Measurements from ENCODE around the gene MED8. TPM values are rescaled to one million over a fixed set of nuclear protein-coding genes. Genes with fewer than 3 reads are reported as not detected.
A peak's percentile ranks its signal among the peaks of the same experiment; 100 is the strongest.

MED8 gene
- total and polyA plus RNA-seq, 2 of the 4 experiments (the other 2 are of a cell fraction): 61.1 to 120 TPM

DNA sequence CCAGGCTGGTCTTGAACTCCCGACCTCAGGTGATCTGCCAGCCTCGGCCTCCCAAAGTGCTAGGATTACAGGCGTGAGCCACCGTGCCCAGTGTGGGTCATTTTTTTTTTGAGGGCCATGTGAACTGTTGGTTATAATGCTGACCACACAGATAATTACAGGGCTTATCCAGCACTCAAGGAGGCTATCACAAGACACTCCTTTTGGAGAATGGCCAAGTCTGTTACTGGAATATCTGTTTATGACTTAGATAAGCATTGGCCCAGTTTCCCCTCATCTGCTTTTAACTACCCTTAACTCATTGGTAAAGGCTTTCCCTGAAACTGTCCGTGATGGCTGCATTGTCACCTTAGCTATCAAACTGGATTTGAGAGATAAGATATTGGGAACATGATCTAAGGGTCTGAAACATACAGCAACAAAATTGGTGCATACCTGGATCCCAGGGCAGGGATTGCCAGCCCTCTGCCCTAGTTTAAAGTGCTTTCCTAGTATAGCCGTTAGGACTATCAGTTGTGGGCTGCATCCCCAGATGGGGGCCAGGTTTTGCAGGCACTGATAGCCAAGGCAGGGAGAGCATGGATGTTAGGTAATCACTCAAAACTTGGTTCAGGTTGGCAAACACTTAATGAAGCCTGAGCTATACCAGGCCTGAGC is 15.7 kb upstream of the MED8 start:
- Histone ChIP-seq H3K4me3 (ENCODE audit: insufficient read depth, low read depth, low read length) (no peak overlapping the region), H2BK20ac (ENCODE audit: low read depth, low read length) (no peak overlapping the region), H2AK5ac (ENCODE audit: low read depth, low read length) (no peak overlapping the region), H2AK9ac (replicated peaks; ENCODE audit: low read depth, low read length, poor library complexity) (no peak overlapping the region), H3K4me1 (ENCODE audit: control insufficient read depth, insufficient read depth, low read length) (peaks cover 4% of the 10 kb centered on the region; the same call in 1 of the 2 replicates), H2BK5ac (ENCODE audit: low read depth, low read length, poor library complexity, severe bottlenecking) (no peak overlapping the region), H3K4me2 (ENCODE audit: low read depth, low read length) (no peak overlapping the region; the same call in 1 of the 2 replicates), H3K56ac (ENCODE audit: extremely low read depth, insufficient read depth, low read length) (no peak overlapping the region), H2BK15ac (ENCODE audit: low read depth, low read length) (no peak overlapping the region), H2AFZ (replicated peaks; ENCODE audit: low read length, poor library complexity) (no peak overlapping the region), H2BK120ac (ENCODE audit: low read depth, low read length) (no peak overlapping the region), H3K36me3 (ENCODE audit: control insufficient read depth, insufficient read depth, low read length) (peaks cover 39% of the 10 kb centered on the region), H3K9ac (ENCODE audit: low read depth, low read length) (no peak overlapping the region), H3K27ac (ENCODE audit: insufficient read depth, low read length) (peak overlapping the region; percentile 44; the same call in 1 of the 2 replicates), H3K18ac (ENCODE audit: low read depth, low read length) (no peak overlapping the region), H3K9me3 (ENCODE audit: control insufficient read depth, insufficient read depth, low read length) (no peaks in the 10 kb centered on the region), H3K9me1 (ENCODE audit: insufficient read depth, low read length) (peaks cover 8% of the 10 kb centered on the region; the same call in 1 of the 2 replicates), H4K20me1 (ENCODE audit: insufficient read depth, low read length) (no peaks in the 10 kb centered on the region), H3K4ac (ENCODE audit: low read depth, low read length) (no peak overlapping the region), H3K79me1 (ENCODE audit: low read depth in 1 of 2, low read length in 2 of 2) (peaks cover 22 to 34% of the 10 kb centered on the region in 2 experiments), H4K91ac (ENCODE audit: insufficient read depth, low read depth, low read length) (no peak overlapping the region), H4K5ac (ENCODE audit: low read depth, low read length) (0 out of 2 replicates have a peak overlapping the region, but pooled peaks have one; percentile 13), H4K8ac (ENCODE audit: low read depth in 2 of 2, low read length in 2 of 2) (no peak overlapping the region), H3K23ac (ENCODE audit: low read depth, low read length) (no peak overlapping the region), H3K14ac (replicated peaks; ENCODE audit: low read depth, low read length) (no peak overlapping the region), H3K27me3 (ENCODE audit: control insufficient read depth, insufficient read depth, low read length) (no peaks in the 10 kb centered on the region)
- no TSS peak for BruUV-seq (replicated peaks)
- 88% methylated on average over 1 of the region's 6 CpGs; no CpG with 5 or more reads in 1 of the 2 experiments for WGBS, 2 experiments (ENCODE audit: extremely low coverage in 2 of 2, insufficient read length in 1 of 2)
- TF ChIP-seq CEBPB (IDR thresholded peaks at IDR 0.05; ENCODE audit: low read depth, low read length) (no peak), NFE2L2 (IDR thresholded peaks at IDR 0.05; ENCODE audit: low read depth, low read length) (no peak)
- dilution Hi-C loops (cut with HindIII; ENCODE audit: low sequenced_read_pairs, unreplicated experiment) (no loop called here), in situ Hi-C loops (cut with MboI; ENCODE audit: low sequenced_read_pairs) (loop anchor here (25.0 kb wide), 1 partner anchor 493 kb away; no protein-coding TSS in a partner anchor), intact Hi-C loops (cut with micrococcal nuclease) (no loop called here)
- ChIA-PET CTCF (interaction anchor here (0.6 to 1.1 kb wide), 3 partner anchors 9 to 825 kb away, joined by 3 read pairs; no protein-coding TSS in a partner anchor), POLR2A (ENCODE audit: unreplicated experiment) (no interaction called here)
- DNase-seq: peak; percentile 58
- ATAC-seq (ENCODE audit: low read depth): peak; percentile 71

Measured in IMR-90 (cell line).